ENCODE measurements around the gene EP400.

Gene EP400

DNA sequence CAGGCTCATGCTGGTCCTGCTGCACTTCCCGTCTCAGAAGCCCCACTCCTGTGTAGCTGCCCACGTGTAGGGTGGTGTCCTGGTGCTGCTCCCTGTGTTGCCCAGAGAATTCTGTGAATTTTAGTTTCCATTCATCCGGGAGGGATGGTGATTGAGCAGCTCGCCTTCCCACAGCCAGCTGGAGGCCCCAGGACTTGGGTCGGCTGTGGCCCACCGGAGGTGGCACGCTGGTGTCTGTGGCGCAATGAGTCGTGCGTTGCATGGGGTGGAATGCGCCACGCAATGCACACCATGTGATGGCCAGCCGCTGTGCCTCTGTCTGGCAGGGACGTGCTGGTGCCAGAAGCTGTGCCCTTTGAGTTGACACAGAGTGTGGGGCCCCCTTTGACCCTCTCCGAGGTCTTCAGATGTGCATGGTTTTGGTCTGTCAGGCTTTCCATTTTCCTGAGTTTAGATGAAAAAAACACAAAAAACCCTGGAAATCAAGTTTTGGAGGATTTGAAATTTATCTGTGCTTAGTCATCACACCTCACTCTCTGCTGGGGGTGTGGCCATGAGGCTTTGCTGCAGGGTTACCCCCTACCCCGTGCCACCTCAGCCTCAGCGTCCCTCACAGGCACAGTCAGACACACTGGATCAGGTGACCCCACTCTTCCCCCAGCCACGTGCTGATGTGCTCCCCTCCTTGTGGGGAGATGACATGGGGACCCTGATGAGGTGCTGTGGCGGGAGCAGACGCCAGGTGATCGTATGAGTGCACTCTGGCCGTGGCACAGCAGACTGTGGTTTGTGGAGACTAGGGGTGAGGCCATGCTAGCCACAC, 64.6 kb downstream of the EP400 start:
- in situ Hi-C loops (cut with MboI; ENCODE audit: low sequenced_read_pairs) = no loop called here

DNA sequence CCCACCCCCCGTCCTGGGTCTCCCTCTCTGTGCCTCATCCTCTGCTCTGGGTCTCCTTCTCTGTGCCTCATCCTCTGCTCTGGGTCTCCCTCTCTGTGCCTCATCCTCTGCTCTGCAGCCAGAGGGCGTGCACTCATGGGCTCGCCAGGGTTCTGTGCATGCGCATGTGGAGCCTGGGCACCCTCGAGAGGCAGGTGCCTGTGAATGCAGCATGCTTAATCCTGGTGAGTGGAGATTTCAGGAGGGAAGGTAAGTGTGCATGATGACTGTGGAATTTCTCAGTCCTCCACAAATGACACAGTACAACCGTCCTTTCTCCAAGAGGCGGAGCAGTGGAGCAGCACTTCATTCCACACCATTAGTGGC, 65.2 kb downstream of the EP400 start:
- in situ Hi-C loops (cut with MboI; ENCODE audit: low sequenced_read_pairs) = no loop called here

DNA sequence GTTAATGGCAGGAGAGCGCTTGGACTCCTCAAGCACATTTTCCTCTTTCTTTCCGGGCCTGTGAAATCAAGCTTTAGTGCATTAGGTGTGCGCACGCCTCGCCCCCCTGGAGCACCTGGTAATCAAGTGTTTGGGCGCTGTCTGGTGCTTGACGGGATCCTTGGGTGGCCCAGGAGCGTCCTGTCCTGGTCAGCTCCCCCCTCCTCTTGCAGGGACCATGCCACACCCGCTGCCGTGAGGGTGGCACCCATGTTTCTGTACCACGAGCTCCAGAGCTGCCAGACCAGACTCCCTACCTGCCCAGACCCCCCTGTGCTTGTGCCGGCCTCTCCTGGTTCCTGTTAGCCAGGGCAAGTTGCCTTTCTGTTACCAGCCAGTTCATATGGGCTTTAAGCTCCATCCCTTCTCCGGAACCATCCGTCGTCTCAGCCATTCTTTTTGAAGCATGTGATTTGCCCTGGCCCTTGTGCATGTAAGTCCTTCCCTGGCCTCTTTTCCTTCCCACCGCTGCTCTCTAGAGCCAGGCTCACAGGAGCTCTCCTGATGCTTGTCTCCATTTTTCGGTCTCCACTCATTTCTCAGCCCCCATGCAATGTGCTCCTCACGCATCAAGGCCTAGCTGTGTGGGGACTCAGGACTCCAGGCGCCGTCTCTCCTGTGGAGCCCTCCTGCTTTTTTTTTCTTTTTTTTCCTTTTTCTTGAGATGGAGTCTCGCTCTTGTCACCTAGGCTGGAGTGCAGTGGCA, 66.1 kb downstream of the EP400 start:
- in situ Hi-C loops (cut with MboI; ENCODE audit: low sequenced_read_pairs) = no loop called here

DNA sequence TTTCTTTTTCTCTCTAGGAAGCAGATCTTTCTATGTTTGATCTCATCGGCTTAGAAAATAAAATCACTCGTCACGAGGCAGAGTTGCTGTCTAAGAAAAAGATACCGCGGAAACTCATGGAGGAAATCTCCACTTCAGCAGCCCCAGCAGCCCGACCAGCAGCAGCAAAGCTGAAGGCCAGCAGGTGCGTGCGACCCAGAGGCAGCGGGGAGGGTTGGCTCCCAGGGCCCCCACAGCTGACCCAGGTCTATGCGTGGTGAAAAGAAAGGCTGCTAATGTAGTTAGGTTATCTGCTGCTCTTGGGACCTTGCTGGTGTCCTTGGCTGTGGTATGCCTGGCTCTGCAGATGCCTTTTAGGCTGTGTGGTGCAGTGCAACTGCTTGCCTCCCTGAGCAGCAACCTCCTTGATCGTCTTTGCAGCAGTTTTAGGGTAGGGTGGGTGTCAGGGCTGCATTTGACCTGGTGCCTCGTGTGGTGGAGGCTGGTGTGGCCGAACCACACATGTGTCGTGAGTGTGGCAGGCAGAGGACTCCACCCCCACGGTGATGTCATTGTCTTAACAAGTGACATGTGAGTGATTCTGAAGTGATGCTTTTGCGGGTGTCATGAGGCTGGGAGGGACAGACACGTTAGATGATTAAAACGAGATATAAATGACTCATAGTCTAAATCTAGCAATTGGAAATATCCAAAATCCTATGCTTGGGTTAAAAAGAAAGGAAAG, 68.6 kb downstream of the EP400 start:
- in situ Hi-C loops (cut with MboI; ENCODE audit: low sequenced_read_pairs) = no loop called here

DNA sequence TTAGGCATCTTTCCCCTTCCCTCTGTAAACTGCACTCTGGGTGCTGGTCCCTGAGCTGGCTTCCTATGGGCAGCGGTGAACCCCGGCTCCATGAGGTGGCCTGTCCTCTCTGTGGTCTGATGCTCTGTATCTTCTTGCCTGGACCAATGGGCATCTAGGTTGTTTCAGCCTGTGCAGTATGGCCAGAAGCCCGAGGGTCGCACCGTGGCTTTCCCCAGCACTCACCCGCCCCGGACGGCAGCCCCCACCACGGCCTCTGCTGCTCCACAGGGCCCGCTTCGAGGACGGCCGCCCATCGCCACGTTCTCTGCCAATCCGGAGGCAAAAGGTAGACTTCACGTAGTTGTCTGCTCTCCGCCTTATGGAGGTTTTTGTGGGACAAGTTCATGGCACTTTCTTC, 70.1 kb downstream of the EP400 start:
- in situ Hi-C loops (cut with MboI; ENCODE audit: low sequenced_read_pairs) = no loop called here

DNA sequence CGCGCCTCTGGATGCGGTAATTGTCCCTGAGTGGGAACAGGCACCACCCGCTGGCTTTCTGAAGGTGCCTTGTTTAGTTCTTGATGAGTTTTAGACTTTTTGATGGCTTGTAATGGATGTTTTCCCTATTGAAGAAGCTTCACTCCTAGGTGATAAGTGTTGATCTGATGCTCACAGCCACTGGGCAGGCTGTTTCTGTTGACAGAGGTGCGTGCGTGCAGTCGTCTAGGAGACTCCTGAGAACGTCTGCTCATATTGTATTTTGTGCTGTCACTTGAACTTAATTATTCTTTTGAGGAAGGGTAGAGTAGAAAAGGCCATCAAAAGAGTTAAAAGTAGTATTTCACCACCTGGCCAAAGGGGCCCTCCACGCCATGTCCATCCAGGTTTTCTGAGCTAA, 70.5 kb downstream of the EP400 start:
- in situ Hi-C loops (cut with MboI; ENCODE audit: low sequenced_read_pairs) = no loop called here

DNA sequence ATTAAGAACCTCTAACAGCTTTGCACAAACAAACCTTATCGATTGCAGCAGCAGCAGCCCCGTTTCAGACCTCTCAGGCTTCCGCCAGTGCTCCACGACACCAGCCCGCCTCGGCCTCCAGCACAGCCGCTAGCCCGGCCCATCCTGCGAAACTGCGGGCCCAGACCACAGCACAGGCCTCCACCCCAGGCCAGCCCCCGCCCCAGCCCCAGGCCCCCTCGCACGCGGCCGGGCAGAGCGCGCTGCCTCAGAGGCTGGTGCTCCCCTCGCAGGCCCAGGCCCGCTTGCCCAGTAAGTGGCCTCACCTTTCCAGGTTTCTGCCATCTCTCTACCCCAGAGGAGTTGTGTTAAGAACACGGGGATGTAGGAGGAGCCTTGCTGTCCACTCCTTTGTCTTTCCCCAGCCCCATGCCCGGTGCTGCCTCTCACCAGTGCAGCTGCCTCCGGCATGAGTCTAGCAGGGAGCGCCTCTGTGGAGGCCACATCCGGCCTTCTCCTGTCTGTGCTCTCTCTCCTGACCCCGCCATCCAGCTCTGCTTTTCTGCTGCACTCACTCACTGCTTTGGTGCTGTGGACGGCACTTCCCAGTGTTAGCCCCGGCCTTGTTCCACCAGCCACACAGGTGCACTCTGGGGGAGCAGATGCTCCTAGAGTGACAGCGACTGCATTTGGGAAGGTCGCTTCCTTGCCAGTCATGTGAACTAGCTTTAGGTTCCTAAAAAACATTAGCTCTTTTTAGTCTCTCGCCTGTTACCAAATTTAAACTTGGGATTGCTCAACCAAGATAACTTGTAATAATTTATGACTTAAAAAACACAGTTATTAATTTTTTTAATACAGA, 71.5 kb downstream of the EP400 start:
- in situ Hi-C loops (cut with MboI; ENCODE audit: low sequenced_read_pairs) = no loop called here

DNA sequence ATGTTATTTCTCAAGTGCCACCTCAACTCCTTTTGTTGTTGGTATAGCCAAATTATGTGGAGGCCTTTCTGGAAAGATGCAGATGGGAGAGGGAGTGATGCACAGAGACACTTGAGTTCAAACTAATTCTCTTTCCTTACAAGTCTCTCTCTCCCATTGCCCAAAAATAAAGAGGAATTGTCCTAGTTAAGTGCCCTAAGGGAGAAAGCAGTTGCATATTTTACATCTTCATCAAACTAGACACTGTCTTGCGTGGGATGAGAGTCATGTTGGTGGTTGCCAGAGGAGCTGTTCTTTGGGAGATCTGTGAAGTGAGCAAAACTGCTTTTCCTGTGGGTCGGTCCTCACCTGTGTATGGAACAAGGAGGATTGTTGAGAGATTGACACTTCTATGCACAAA, 72.2 kb downstream of the EP400 start:
- in situ Hi-C loops (cut with MboI; ENCODE audit: low sequenced_read_pairs) = no loop called here

DNA sequence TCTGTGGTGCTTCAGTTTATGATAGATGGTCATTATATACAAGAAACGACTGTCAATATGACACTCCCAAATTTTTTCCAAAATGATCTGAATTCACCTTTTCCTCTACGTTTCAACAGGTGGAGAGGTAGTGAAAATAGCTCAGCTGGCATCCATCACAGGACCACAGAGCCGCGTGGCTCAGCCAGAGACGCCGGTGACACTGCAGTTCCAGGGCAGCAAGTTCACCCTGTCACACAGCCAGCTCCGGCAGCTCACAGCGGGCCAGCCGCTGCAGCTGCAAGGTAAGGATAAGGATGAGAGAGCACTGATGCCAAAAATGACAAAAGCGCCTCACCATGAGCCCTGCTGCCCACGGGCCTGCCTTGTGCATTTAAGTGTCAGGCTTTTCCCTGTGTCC, 73.9 kb downstream of the EP400 start:
- in situ Hi-C loops (cut with MboI; ENCODE audit: low sequenced_read_pairs) = no loop called here

DNA sequence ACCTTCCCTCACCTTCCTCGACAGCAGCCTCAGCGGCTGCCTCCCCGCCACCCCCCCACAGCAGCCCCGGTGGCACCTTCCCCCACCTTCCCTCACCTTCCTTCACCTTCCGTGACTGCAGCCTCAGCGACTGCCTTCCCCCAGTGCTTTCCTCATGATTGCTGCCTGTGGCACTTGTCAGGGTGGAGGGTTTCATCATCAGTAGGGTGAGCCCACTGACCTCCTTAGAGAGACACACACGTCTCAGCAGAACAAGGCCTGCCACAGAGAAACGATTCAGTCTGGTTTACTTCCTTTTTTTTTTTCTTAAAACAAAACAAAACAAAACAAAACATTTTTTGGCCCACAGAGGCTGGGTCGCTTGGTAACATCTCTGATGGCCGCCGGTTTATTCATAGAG, 75.0 kb downstream of the EP400 start:
- in situ Hi-C loops (cut with MboI; ENCODE audit: low sequenced_read_pairs) = no loop called here

DNA sequence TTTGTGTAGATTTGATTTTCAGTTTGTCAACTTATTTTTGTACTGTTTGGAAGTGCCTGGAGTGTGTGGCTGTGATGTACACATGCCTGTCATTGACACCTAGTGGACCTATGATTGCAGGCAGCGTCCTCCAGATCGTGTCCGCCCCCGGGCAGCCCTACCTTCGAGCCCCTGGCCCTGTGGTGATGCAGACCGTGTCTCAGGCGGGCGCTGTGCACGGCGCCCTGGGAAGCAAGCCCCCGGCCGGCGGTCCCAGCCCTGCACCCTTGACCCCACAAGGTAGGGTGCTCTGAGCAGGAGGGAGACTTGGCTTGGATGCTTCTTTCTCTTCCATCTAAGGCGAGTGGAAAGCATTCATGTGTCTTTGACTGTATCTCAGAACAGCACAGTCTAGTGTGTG, 75.8 kb downstream of the EP400 start:
- in situ Hi-C loops (cut with MboI; ENCODE audit: low sequenced_read_pairs) = no loop called here

DNA sequence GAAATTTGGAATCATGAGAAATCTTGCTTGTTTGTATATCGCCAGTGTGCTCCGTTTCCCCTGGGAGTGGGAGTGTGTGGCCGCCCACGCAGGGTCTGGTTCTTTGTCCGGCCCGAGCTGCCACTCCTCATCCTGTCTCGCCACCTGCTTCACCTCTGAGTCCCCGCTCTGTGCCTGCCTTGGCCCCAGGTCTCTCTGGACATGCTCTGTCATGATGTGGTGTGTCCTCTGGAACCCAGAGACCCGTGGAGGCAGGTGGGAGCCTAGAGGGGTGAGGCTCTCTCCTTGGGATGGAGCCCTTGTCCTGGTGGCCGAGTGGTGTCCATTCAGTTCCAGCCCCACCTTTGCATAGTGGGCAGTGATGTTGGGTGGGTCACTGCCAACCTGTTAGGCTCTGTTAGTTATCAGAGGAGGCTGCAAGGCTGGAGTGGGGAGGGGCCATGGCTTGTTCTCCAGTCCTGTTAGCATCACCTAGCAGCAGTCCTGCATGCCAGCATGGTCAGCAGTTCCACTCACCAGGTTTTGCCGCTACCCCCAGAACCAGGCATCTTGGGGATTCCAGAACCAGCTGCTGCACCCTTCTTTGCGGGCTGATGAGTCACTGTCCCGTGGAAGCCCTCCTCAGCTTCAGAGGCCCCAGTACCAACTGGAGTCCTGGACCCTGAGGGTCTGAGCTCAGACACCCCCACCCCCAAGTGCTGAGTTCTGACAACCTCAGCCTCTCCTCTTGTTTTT, 76.5 kb downstream of the EP400 start:
- in situ Hi-C loops (cut with MboI; ENCODE audit: low sequenced_read_pairs) = no loop called here

DNA sequence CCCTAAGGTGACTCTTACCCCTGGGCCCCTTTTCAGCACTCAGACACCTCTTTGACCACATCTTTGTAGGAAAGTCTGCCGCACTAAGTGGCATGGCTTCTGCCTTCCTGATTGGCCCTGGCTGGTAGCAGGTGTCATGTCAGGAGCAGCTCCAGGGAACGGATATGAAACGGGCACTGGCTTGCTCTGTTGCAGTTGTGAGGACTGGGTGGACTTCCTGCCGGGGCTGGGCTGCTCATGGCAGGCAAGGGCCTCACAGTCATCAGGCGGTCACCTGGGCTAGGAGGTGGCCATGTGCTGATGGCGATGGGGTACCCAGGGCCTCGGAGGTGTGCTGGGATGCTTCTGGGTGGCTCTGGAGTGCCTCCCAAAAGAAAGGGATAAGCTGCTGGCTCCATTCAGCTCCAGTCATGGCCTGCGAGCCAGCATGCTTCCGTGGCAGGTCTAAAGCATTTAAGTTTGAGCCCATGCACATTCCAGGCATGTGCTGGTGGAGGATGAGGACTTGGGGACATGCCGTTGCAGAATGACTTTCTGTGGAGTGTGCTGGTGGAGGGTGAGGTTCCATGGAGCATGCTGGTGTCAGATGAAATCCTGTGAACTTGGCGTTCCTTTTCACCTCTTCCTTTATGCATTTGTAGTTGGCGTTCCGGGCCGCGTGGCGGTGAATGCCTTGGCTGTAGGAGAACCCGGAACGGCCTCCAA, 77.2 kb downstream of the EP400 start:
- in situ Hi-C loops (cut with MboI; ENCODE audit: low sequenced_read_pairs) = no loop called here

DNA sequence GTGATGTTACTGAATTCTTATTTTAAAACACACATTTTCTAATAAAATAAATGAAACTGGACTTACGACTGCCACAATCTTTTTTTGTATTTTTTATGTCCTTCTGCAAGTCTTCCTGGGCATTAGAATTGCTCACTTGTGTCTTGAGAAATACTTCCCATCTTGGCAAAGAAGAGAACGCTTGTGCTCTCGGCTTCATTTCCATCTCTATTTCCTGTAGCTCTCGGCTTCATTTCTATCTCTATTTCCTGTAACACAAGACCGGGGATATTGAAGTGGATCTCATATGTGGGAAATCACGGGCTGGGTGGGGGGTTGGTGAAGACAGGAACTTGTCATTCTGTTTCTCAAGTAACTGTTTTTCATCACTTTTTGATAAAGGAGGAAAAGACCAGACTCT, 77.9 kb downstream of the EP400 start:
- in situ Hi-C loops (cut with MboI; ENCODE audit: low sequenced_read_pairs) = no loop called here

DNA sequence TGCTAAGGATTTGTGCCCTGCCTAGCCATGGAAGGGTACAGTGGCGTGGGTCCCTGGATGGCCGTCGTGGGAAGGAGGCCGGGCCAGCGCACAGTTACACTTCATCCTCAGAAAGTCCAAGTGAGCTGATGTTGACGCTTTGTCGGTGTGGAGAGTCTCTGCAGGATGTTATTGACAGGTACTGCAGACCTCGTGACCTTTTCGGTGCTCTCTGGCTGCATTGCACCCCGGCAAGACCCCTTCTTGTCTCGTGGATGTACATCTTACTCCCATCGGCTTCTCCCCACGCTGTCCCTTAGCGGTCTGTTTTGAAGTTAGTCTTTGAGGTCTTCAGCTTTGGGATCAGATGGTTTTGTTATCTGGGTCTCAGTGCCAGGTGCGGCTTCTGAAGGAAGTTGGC, 78.4 kb downstream of the EP400 start:
- in situ Hi-C loops (cut with MboI; ENCODE audit: low sequenced_read_pairs) = no loop called here

DNA sequence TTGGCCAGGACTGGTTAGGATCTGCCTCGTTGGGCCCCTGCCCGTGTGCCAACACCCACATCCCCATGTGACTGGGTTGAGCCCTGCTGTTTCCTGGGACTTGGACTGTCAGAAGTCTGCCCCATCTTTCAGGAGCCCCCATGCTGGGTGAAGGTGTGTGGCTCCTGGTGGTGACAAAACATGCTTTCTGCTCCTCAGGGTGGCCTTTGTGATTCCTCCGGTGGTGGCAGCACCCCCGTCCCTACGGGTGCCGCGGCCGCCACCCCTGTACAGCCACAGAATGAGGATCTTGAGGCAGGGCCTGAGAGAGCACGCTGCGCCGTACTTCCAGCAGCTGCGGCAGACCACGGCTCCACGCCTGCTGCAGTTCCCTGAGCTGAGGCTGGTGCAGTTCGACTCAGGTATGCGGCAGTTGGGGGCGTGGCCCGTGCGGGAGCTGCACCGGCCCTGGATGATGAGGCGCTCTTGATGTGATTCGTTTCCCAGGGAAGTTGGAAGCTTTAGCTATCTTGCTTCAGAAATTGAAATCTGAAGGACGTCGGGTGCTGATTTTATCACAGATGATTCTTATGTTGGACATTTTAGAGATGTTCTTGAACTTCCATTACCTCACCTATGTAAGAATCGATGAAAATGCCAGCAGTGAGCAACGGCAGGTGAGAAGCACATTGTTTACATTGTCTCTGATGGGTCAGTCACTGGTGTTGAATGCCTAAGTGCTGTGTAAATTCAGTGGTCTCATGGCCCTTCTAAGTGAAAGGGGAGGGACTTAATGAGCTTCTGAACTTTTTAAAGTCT, 80.0 kb downstream of the EP400 start:
- in situ Hi-C loops (cut with MboI; ENCODE audit: low sequenced_read_pairs) = no loop called here

DNA sequence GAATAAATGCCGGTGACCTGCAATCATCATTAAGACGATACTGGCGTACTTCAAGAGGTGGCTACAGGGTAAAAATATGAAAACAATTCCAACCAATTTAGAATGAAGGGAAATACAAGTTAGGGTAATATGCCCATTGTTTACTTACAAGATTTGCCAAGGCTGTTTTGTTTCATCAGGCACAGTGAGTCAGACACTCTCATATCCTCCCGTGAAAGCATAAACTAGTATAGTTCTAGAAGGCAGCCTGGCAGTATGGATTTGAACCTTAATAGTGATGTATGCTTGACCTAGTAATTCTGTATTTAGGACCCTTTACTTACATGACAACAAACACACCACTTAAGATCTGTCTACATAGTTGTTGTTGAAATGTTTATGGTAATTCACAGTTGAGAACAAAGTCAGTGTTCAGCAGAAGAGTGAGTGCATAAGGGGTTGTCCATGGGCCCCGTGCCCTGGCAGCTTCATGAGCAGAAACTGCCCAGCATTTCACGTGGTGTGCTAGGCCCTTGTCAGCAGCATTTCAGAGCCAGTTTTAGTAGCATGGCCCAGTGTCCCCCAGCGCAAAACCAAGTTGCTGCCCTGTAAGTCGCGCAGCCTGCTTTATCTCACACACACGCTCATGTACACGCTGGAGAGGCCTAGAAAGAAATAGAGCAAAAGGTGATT, 80.8 kb downstream of the EP400 start:
- in situ Hi-C loops (cut with MboI; ENCODE audit: low sequenced_read_pairs) = no loop called here

DNA sequence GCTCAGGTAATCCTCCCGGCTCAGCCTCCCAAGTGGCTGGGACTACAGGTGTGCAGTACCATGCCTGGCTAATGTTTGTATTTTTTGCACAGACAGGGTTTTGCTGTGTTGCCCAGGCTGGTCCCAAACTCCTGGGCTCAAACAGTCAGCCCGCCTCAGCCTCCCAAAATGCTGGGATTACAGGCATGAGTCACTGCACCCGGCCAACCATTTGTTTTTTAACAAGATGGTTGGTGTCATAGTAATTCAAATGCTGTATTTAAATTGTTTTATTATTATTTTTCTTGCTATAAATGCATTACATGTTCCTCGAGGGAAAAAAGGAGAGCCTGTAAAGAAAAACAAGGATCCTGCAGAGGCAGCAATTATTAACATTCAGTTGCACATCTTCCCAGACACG, 83.9 kb downstream of the EP400 start:
- in situ Hi-C loops (cut with MboI; ENCODE audit: low sequenced_read_pairs) = no loop called here

All from HL-60/S4 treated with retinoic acid at 250 ng/mL for 4 days and 3 days (cell line).